Smooth muscle cell (in vitro differentiated cells): Measurements from ENCODE around the gene CAMSAP1. TPM values are rescaled to one million over a fixed set of nuclear protein-coding genes. Genes with fewer than 3 reads are reported as not detected.

Experiments used
- DNase-seq: peaks from one replicate; lab custom pipeline; 2025; ENCODE audit not compliant: unreplicated experiment; lab: John Stamatoyannopoulos, UW
- H2AFZ ChIP-seq: fragments of 200-600 bp; sonication (generic); 2 replicates; pipeline ENCODE4 v1.6.0; 2016; ENCODE audit warnings: antibody characterized with exemption, low read depth, mild to moderate bottlenecking
- H3F3A ChIP-seq: fragments of 200-600 bp; sonication (generic); 2 replicates; pipeline ENCODE4 v1.6.0; 2017; ENCODE audit warnings: antibody characterized with exemption, low read depth
- H3K27ac ChIP-seq: fragments of 200-600 bp; sonication (generic); 2 replicates; pipeline ENCODE4 v1.5.1; 2016; ENCODE audit warnings: low read depth, mild to moderate bottlenecking
- H3K27me3 ChIP-seq: fragments of 200-600 bp; sonication (generic); 2 replicates; pipeline ENCODE4 v1.6.1; 2016; ENCODE audit warnings: low read depth, mild to moderate bottlenecking
- H3K36me3 ChIP-seq: fragments of 200-600 bp; sonication (generic); 2 replicates; pipeline ENCODE4 v1.5.1; 2016; ENCODE audit warnings: low read depth
- H3K4me1 ChIP-seq: fragments of 200-600 bp; sonication (generic); 2 replicates; pipeline ENCODE4 v1.5.1; 2016; ENCODE audit warnings: low read depth
- H3K4me2 ChIP-seq: fragments of 200-600 bp; sonication (generic); 2 replicates; pipeline ENCODE4 v1.6.0; 2016; ENCODE audit warnings: mild to moderate bottlenecking
- H3K4me3 ChIP-seq: fragments of 200-600 bp; sonication (generic); 2 replicates; pipeline ENCODE4 v1.5.1; 2016; ENCODE audit warnings: mild to moderate bottlenecking
- H3K79me2 ChIP-seq: fragments of 200-600 bp; sonication (generic); 2 replicates; pipeline ENCODE4 v1.6.0; 2016; ENCODE audit warnings: low read depth, mild to moderate bottlenecking
- H3K9ac ChIP-seq: fragments of 200-600 bp; sonication (generic); 2 replicates; pipeline ENCODE4 v1.6.0; 2016; ENCODE audit warnings: low read depth
- H3K9me3 ChIP-seq: fragments of 200-600 bp; sonication (generic); replicated peaks from 2 replicates; pipeline ENCODE4 v1.5.1; 2016; ENCODE audit warnings: low read depth
- H4K20me1 ChIP-seq: fragments of 200-600 bp; sonication (generic); 2 replicates; pipeline ENCODE4 v1.6.0; 2016; ENCODE audit warnings: low read depth
- WGBS: methylation state at CpG from one replicate; pipeline ENCODE4 v1.1.7; 2016; ENCODE audit warnings: low lambda C conversion rate; 5-methylcytosine and 5-hydroxymethylcytosine counted together
- polyA plus RNA-seq: library from polyadenylated mRNA; unstranded; fragments of >200 nt; fragmentation: Nextera tagmentation; extraction: Ambion mirVana; gene quantifications from 2 replicates; pipeline ENCODE4 v1.2.1, GENCODE V29; 2016
- total RNA-seq: library from RNA; depleted of rRNA; stranded (reverse); fragments of >200 nt; gene quantifications from 2 replicates; pipeline ENCODE4 v1.2.3, GENCODE V29; 2014
- TF ChIP-seq, protein P1 (sequence below): fragments of 200-600 bp; sonication (generic); IDR thresholded peaks from 2 replicates; pipeline ENCODE4 v1.5.1; 2017; ENCODE audit warnings: borderline replicate concordance, mild to moderate bottlenecking, antibody characterized with exemption; ENCODE audit not compliant: insufficient read depth, poor library complexity, severe bottlenecking

CAMSAP1 gene
- total and polyA plus RNA-seq, 2 experiments from 2014 or later = 5.4 to 17.8 TPM

- Histone ChIP-seq H3K36me3 (peaks cover 10% of the 10 kb centered on the region), H3K9me3 (no peaks in the 10 kb centered on the region), H3K27me3 (no peaks in the 10 kb centered on the region), H2AFZ (no peak overlapping the region), H4K20me1 (peaks cover 69% of the 10 kb centered on the region), H3K4me2 (no peak overlapping the region), H3K27ac (no peak overlapping the region), H3K79me2 (peaks cover 29% of the 10 kb centered on the region), H3K4me1 (no peaks in the 10 kb centered on the region), H3F3A (peaks cover under 1% of the 10 kb centered on the region), H3K4me3 (no peak overlapping the region), H3K9ac (no peak overlapping the region)
- 93% methylated on average over 25 of the region's 25 CpGs for WGBS
- no peak for DNase-seq
- TF ChIP-seq, protein P1, sequence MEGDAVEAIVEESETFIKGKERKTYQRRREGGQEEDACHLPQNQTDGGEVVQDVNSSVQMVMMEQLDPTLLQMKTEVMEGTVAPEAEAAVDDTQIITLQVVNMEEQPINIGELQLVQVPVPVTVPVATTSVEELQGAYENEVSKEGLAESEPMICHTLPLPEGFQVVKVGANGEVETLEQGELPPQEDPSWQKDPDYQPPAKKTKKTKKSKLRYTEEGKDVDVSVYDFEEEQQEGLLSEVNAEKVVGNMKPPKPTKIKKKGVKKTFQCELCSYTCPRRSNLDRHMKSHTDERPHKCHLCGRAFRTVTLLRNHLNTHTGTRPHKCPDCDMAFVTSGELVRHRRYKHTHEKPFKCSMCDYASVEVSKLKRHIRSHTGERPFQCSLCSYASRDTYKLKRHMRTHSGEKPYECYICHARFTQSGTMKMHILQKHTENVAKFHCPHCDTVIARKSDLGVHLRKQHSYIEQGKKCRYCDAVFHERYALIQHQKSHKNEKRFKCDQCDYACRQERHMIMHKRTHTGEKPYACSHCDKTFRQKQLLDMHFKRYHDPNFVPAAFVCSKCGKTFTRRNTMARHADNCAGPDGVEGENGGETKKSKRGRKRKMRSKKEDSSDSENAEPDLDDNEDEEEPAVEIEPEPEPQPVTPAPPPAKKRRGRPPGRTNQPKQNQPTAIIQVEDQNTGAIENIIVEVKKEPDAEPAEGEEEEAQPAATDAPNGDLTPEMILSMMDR = no peak
Measured at GRCh38 chr9:135825435-135826187, 81.7 kb downstream of the CAMSAP1 start.

GRCh38 chr9:135823036-135823435, 84.3 kb downstream of the CAMSAP1 start:
- WGBS = 98% methylated on average over 12 of the region's 12 CpGs
- Histone ChIP-seq H4K20me1 (peaks cover 43% of the 10 kb centered on the region), H3K9me3 (no peaks in the 10 kb centered on the region)

GRCh38 chr9:135822374-135822755, 85.0 kb downstream of the CAMSAP1 start:
- Histone ChIP-seq H3K9me3 (no peaks in the 10 kb centered on the region), H3K36me3 (peaks cover 4% of the 10 kb centered on the region), H3K27ac (no peak overlapping the region), H3K9ac (no peak overlapping the region), H3K4me2 (no peak overlapping the region), H4K20me1 (peaks cover 36% of the 10 kb centered on the region), H3K4me1 (no peaks in the 10 kb centered on the region), H3F3A (no peaks in the 10 kb centered on the region), H3K4me3 (no peak overlapping the region), H3K79me2 (no peaks in the 10 kb centered on the region), H2AFZ (no peak overlapping the region), H3K27me3 (no peaks in the 10 kb centered on the region)
- TF ChIP-seq, protein P1 = no peak
- DNase-seq = no peak
- 98% methylated on average over 18 of the region's 18 CpGs for WGBS

More at GRCh38 chr9:135823036-135823435, 84.3 kb downstream of the CAMSAP1 start:
- TF ChIP-seq, protein P1 = no peak
- Histone ChIP-seq H3K9ac (no peak overlapping the region), H3F3A (no peaks in the 10 kb centered on the region), H3K79me2 (peaks cover 4% of the 10 kb centered on the region), H3K4me2 (no peak overlapping the region), H2AFZ (no peak overlapping the region), H3K4me1 (no peaks in the 10 kb centered on the region), H3K27ac (no peak overlapping the region), H3K36me3 (peaks cover 4% of the 10 kb centered on the region), H3K27me3 (no peaks in the 10 kb centered on the region), H3K4me3 (no peak overlapping the region)
- no peak for DNase-seq
